ENCODE measurements around the gene ZNF410. TPM values are rescaled to one million over a fixed set of nuclear protein-coding genes. Genes with fewer than 3 reads are reported as not detected.
A peak's percentile ranks its signal among the peaks of the same experiment; 100 is the strongest.
"Not testable (repeated sequence)": the region's sequence is repeated elsewhere in the genome, so short reads cannot be mapped to it uniquely, and the experiment has no call there.

Gene ZNF410
- 45.3 TPM for polyA plus RNA-seq (2013, experiment 1 of 2; ENCODE audit: insufficient read length)
- polyA plus RNA-seq (2013, experiment 2 of 2; ENCODE audit: insufficient read length) = 46.0 TPM

GRCh38 chr14:73886449-73887317 lies at the start of gene ZNF410:
ZNF410 (plus strand) TSS chr14:73886859; CDS start chr14:73892176, 5,317 bp downstream.
- DNase-seq = peak; percentile 98

- not testable (repeated sequence) for DNase-seq
Measured at GRCh38 chr14:73838293-73839034, 48.2 kb upstream of the ZNF410 start.

- no peak for DNase-seq
Measured at GRCh38 chr14:73842201-73842600, 44.5 kb upstream of the ZNF410 start.

GRCh38 chr14:73842851-73843250 lies 43.8 kb upstream of the ZNF410 start:
- DNase-seq = no peak

- DNase-seq = no peak
Measured at GRCh38 chr14:73843296-73843695, 43.4 kb upstream of the ZNF410 start.

- DNase-seq = no peak
Measured at GRCh38 chr14:73846947-73847346, 39.7 kb upstream of the ZNF410 start.

GRCh38 chr14:73851000-73851399 lies 35.7 kb upstream of the ZNF410 start:
- DNase-seq = no peak

- peak; percentile 98 for DNase-seq
Measured at GRCh38 chr14:73851567-73852382, 34.9 kb upstream of the ZNF410 start, which contains the start of gene PTGR2. PTGR2 (plus strand) TSS chr14:73851831; CDS start chr14:73858863, 7,032 bp downstream.

- no peak for DNase-seq
Measured at GRCh38 chr14:73859145-73859544, 27.5 kb upstream of the ZNF410 start.

GRCh38 chr14:73861073-73861472 lies 25.6 kb upstream of the ZNF410 start:
- DNase-seq = no peak

- DNase-seq = no peak
Measured at GRCh38 chr14:73862480-73862879, 24.2 kb upstream of the ZNF410 start.

- DNase-seq = no peak
Measured at GRCh38 chr14:73863209-73863608, 23.4 kb upstream of the ZNF410 start.

GRCh38 chr14:73865534-73866113 lies 21.0 kb upstream of the ZNF410 start:
- DNase-seq = no peak

GRCh38 chr14:73869754-73870153 lies 16.9 kb upstream of the ZNF410 start:
- not testable (repeated sequence) for DNase-seq

- DNase-seq = no peak
Measured at GRCh38 chr14:73870525-73871235, 16.0 kb upstream of the ZNF410 start.

- DNase-seq = no peak
Measured at GRCh38 chr14:73873660-73874059, 13.0 kb upstream of the ZNF410 start.

- no peak for DNase-seq
Measured at GRCh38 chr14:73877790-73878189, 8.9 kb upstream of the ZNF410 start.

- DNase-seq = no peak
Measured at GRCh38 chr14:73878436-73878835, 8.2 kb upstream of the ZNF410 start.

GRCh38 chr14:73879027-73879426 lies 7.6 kb upstream of the ZNF410 start:
- no peak for DNase-seq

- DNase-seq = no peak
Measured at GRCh38 chr14:73884438-73885190, 2.0 kb upstream of the ZNF410 start.

GRCh38 chr14:73887318-73887616 lies 608 bp downstream of the ZNF410 start:
- no peak for DNase-seq
